ENCODE data around the gene DISC1. TPM values are rescaled to one million over a fixed set of nuclear protein-coding genes. Genes with fewer than 3 reads are reported as not detected.

Gene DISC1
- total and polyA plus RNA-seq, 2 donors (not counting 3 experiments of a cell fraction or from before 2014, with no cell fraction given), result 3.3 to 14.7 TPM

GRCh38 chr1:231611851-231612250, 14.7 kb upstream of the DISC1 start:
- intact Hi-C loops (cut with micrococcal nuclease) (no loop called here), dilution Hi-C loops (cut with MboI; ENCODE audit: extremely low pct_ligation_motif_present, low sequenced_read_pairs) (no loop called here)
- no TSS peak for BruUV-seq (replicated peaks)
- no peaks in the 10 kb centered on the region for H3K36me3 ChIP-seq (ENCODE audit: control insufficient read depth in 2 of 2, extremely low read depth in 1 of 2, insufficient read depth in 2 of 2, low read length in 2 of 2)
- ChIA-PET CTCF (interaction anchor here (0.6 kb wide), 1 partner anchor 397 kb away, joined by 3 read pairs; no protein-coding TSS in a partner anchor), POLR2A (no interaction called here)
- no peak overlapping the region for H3K4me2 ChIP-seq (ENCODE audit: insufficient read depth, low read length)
- H3K27ac ChIP-seq (ENCODE audit: insufficient read depth, low read depth, low read length), result no peak overlapping the region
- peaks cover 17% of the 10 kb centered on the region in 2 experiments for H3K27me3 ChIP-seq (ENCODE audit: control insufficient read depth in 2 of 2, insufficient read depth in 2 of 2, low read length in 2 of 2)
- H2AFZ ChIP-seq (ENCODE audit: low read depth, low read length), result no peak overlapping the region
- no peaks in the 10 kb centered on the region for H3K9me3 ChIP-seq (replicated peaks; ENCODE audit: control insufficient read depth, insufficient read depth, low read length)
- no peaks in the 10 kb centered on the region for H3K4me1 ChIP-seq (ENCODE audit: control insufficient read depth, extremely low read depth, insufficient read depth, low read length)
- H3K9me1 ChIP-seq (replicated peaks; ENCODE audit: control insufficient read depth, extremely low read depth, insufficient read depth, low read length), result no peaks in the 10 kb centered on the region
- DNase-seq (ENCODE audit: low read depth, low spot score) (no peak), FAIRE-seq (no peak)
- TF ChIP-seq GATA2 (IDR thresholded peaks at IDR 0.05; ENCODE audit: insufficient read depth, insufficient read length, low read depth, low read length), result no peak
- no peak for TF ChIP-seq POLR2A (IDR thresholded peaks at IDR 0.05; ENCODE audit: low read depth, low read length)
- TF ChIP-seq JUN (IDR thresholded peaks at IDR 0.05; ENCODE audit: borderline replicate concordance, insufficient read depth, insufficient read length, low read depth), result no peak
- no peak for TF ChIP-seq MYC (IDR thresholded peaks at IDR 0.05; ENCODE audit: low read depth, low read length)
- TF ChIP-seq POLR2AphosphoS5 (IDR thresholded peaks at IDR 0.05; ENCODE audit: insufficient read depth, low read depth, low read length), result no peak
- TF ChIP-seq MAX (IDR thresholded peaks at IDR 0.05; ENCODE audit: insufficient read depth, insufficient read length), result no peak
- no peak for TF ChIP-seq FOS (IDR thresholded peaks at IDR 0.05; ENCODE audit: borderline replicate concordance, insufficient read depth, low read length)
- TF ChIP-seq CTCF (IDR thresholded peaks at IDR 0.05; ENCODE audit: extremely low read depth in 1 of 2, insufficient read depth in 1 of 2, low read depth in 1 of 2, low read length in 2 of 2), result no peak
- no peak for TF ChIP-seq EZH2 (IDR thresholded peaks at IDR 0.05; ENCODE audit: borderline replicate concordance, low read depth, low read length, severe bottlenecking)
- no peak overlapping the region for H3K4me3 ChIP-seq (replicated peaks in 1 of 3; ENCODE audit: insufficient read depth in 1 of 3, low read depth in 1 of 3, low read length in 3 of 3)
- H4K20me1 ChIP-seq (replicated peaks; ENCODE audit: control insufficient read depth, extremely low read depth, insufficient read depth, low read length), result no peaks in the 10 kb centered on the region
- H3K9ac ChIP-seq (replicated peaks; ENCODE audit: extremely low read depth, insufficient read depth, low read length), result no peak overlapping the region
- H3K79me2 ChIP-seq (ENCODE audit: control insufficient read depth, insufficient read depth, low read length), result no peaks in the 10 kb centered on the region
